RWPE2 (cell line): Measurements from ENCODE around the gene SMURF1.

Source experiments
- ATAC-seq: fragments of 200-7000 bp; cut with Tn5 transposase; 3 replicates; pipeline ENCODE4 v1.9.1; 2021; ENCODE audit warnings: low read depth
- DNase-seq: peaks from one replicate; pipeline ENCODE4 v3.0.0-alpha.2; 2020; ENCODE audit warnings: low spot score
- H3K27ac ChIP-seq: fragments of 450-650 bp; 2 replicates; pipeline ENCODE4 v1.5.1; 2017; ENCODE audit warnings: mild to moderate bottlenecking; ENCODE audit not compliant: poor library complexity, severe bottlenecking
- H3K27me3 ChIP-seq: fragments of 250-450 bp; sonication (Bioruptor Pico); 2 replicates; pipeline ENCODE4 v1.5.1; 2021; ENCODE audit warnings: mild to moderate bottlenecking, moderate library complexity; ENCODE audit not compliant: insufficient read depth, poor library complexity, severe bottlenecking
- H3K36me3 ChIP-seq: fragments of 250-450 bp; sonication (Bioruptor Pico); 2 replicates; pipeline ENCODE4 v1.5.1; 2020; ENCODE audit warnings: low read depth, mild to moderate bottlenecking, moderate library complexity
- H3K4me1 ChIP-seq: fragments of 250-450 bp; sonication (Bioruptor Pico); 2 replicates; pipeline ENCODE4 v1.5.1; 2021; ENCODE audit warnings: mild to moderate bottlenecking, moderate library complexity; ENCODE audit not compliant: insufficient read depth, poor library complexity, severe bottlenecking
- H3K4me3 ChIP-seq: fragments of 250-450 bp; sonication (Bioruptor Pico); 2 replicates; pipeline ENCODE4 v1.5.1; 2021; ENCODE audit warnings: mild to moderate bottlenecking, moderate library complexity; ENCODE audit not compliant: severe bottlenecking
- H3K9me3 ChIP-seq: fragments of 250-450 bp; sonication (Bioruptor Pico); 2 replicates; pipeline ENCODE4 v1.5.1; 2021; ENCODE audit warnings: mild to moderate bottlenecking, moderate library complexity; ENCODE audit not compliant: severe bottlenecking
- CTCF ChIP-seq: fragments of 450-650 bp; IDR thresholded peaks from one replicate; pipeline ENCODE4 v1.5.1; 2017; ENCODE audit warnings: mild to moderate bottlenecking, moderate library complexity; ENCODE audit not compliant: poor library complexity, severe bottlenecking

Gene SMURF1

DNA sequence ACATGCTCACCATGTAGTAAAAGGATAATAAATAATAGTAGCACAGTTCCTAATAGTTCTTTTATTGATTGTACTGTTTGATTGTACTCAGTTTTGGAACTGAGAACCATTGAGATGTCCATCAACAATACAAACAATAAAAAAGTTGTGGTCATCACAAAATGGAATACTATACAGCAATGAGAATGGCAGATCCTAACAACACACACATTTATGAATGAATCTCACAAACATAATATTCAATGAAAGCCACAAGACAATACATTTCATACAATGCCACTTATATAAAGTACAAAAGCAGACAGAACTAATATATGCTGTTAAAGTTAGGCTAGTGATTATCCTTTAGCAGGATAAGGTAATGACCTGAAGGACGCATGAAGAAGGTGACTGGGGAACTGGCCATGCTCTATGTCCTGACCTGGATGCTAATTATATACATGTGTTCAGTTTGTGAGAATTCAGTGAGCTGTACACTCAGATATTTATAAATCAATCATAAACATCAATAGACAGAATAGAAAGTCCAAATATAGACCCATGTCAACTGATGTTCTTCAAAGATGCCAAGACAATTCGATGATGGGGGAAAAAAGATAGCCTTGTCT, 70.0 kb downstream of the SMURF1 start:
- no peak for TF ChIP-seq CTCF
- H3K4me1 ChIP-seq: peaks cover 3% of the 10 kb centered on the region
- no peaks in the 10 kb centered on the region for H3K36me3 ChIP-seq
- H3K9me3 ChIP-seq: no peaks in the 10 kb centered on the region
- ATAC-seq (no peak), DNase-seq (no peak)
- H3K4me3 ChIP-seq: no peak overlapping the region
- H3K27ac ChIP-seq: no peak overlapping the region
- H3K27me3 ChIP-seq: no peaks in the 10 kb centered on the region

DNA sequence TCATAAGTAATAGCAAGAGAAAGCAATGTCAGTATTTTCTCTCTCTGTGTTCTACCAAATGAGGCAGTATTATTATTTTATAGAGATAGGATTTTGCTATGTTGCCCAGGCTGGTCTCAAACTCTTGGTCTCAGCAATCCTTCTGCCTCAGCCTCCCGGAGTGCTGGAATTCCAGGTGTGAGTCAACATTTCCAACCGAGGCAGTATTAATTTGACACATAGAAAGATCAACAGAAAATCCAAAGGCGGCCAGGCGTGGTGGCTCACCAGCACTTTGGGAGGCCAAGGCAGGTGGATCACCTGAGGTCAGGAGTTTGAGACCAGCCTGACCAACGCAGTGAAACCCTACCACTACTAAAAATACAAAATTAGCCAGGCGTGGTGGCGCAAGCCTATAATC, 71.8 kb downstream of the SMURF1 start:
- DNase-seq (no peak), ATAC-seq (no peak)
- Histone ChIP-seq H3K4me1 (no peaks in the 10 kb centered on the region), H3K27ac (no peak overlapping the region), H3K27me3 (no peaks in the 10 kb centered on the region), H3K9me3 (no peaks in the 10 kb centered on the region), H3K36me3 (no peaks in the 10 kb centered on the region), H3K4me3 (no peak overlapping the region)
- TF ChIP-seq CTCF: no peak

GRCh38 chr7:99070361-99070760, 73.5 kb downstream of the SMURF1 start:
- no peaks in the 10 kb centered on the region for H3K27me3 ChIP-seq
- no peaks in the 10 kb centered on the region for H3K4me1 ChIP-seq
- DNase-seq (no peak), ATAC-seq (no peak)
- H3K4me3 ChIP-seq: no peak overlapping the region
- no peaks in the 10 kb centered on the region for H3K36me3 ChIP-seq
- H3K27ac ChIP-seq: no peak overlapping the region
- no peak for TF ChIP-seq CTCF
- no peaks in the 10 kb centered on the region for H3K9me3 ChIP-seq

GRCh38 chr7:99061001-99061776, 82.7 kb downstream of the SMURF1 start:
- Histone ChIP-seq H3K4me1 (no peaks in the 10 kb centered on the region), H3K4me3 (no peak overlapping the region), H3K36me3 (peaks cover 36% of the 10 kb centered on the region), H3K27ac (no peak overlapping the region), H3K9me3 (no peaks in the 10 kb centered on the region), H3K27me3 (no peaks in the 10 kb centered on the region)
- ATAC-seq (no peak), DNase-seq (no peak)
- no peak for TF ChIP-seq CTCF

DNA sequence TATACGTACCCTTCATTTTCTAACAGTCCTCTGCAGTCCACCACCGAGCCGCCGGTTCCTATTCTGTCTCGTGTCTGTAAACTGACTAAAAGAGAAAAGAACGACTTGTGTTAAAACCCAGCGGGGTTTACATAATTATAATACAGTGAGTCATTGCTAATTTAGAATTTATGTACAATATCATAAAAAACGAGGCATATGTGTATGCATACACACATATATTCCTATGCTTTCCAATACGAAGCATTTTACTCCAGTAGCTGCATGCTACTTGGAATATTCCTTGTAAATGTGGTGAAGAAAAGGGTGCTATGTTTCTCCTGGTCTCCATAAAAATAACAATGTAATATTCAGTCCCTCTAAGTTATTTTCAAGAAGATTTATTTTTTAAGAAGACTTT, 89.1 kb downstream of the SMURF1 start:
- TF ChIP-seq CTCF: no peak
- DNase-seq (no peak), ATAC-seq (no peak)
- H3K9me3 ChIP-seq: no peaks in the 10 kb centered on the region
- H3K27ac ChIP-seq: no peak overlapping the region
- peaks cover 14% of the 10 kb centered on the region for H3K4me1 ChIP-seq
- no peak overlapping the region for H3K4me3 ChIP-seq
- peaks cover 80% of the 10 kb centered on the region for H3K36me3 ChIP-seq
- no peaks in the 10 kb centered on the region for H3K27me3 ChIP-seq
